Peyer's patch (tissue), 4 donors: ENCODE measurements around the gene METTL18.

ENCODE experiments used
- POLR2A ChIP-seq, 2 donors: fragments of 450-650 bp; IDR thresholded peaks; one replicate each; pipeline ENCODE4 v1.5.1; 2017; ENCODE audit warnings: antibody characterized with exemption in 2 of 2, mild to moderate bottlenecking in 2 of 2, moderate library complexity in 2 of 2
- TF ChIP-seq, protein P1 (sequence below), 6 experiments: fragments of 450-650 bp in 4 of 6; fragments of 200-600 bp in 2 of 6; sonication (generic) in 1 of 6; IDR thresholded peaks; one replicate each; pipeline ENCODE4 v1.5.1; 2017 to 2019; ENCODE audit warnings: antibody characterized with exemption in 6 of 6, mild to moderate bottlenecking in 3 of 6, moderate library complexity in 1 of 6

DNA sequence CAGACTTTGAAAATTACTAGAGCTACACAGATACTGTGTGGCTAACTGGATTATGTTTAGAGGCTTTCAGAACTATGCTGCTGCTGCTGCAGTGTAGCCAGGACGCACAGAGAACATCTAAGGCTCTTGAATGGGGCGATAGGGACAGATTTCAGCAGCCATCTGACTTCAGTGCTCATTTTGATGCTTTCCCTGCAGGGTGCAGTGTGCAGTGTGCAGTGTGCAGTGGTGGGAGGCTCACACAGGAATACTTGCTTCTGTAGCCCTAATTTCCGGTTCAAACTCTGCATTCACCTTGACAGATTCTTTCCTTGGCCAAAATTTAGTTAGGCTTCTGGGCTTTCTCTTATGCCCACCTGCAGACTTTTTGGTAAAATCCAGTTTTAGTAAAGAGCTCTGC lies 7.7 kb downstream of the METTL18 start:
- TF ChIP-seq, protein P1, sequence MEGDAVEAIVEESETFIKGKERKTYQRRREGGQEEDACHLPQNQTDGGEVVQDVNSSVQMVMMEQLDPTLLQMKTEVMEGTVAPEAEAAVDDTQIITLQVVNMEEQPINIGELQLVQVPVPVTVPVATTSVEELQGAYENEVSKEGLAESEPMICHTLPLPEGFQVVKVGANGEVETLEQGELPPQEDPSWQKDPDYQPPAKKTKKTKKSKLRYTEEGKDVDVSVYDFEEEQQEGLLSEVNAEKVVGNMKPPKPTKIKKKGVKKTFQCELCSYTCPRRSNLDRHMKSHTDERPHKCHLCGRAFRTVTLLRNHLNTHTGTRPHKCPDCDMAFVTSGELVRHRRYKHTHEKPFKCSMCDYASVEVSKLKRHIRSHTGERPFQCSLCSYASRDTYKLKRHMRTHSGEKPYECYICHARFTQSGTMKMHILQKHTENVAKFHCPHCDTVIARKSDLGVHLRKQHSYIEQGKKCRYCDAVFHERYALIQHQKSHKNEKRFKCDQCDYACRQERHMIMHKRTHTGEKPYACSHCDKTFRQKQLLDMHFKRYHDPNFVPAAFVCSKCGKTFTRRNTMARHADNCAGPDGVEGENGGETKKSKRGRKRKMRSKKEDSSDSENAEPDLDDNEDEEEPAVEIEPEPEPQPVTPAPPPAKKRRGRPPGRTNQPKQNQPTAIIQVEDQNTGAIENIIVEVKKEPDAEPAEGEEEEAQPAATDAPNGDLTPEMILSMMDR (IDR thresholded peaks at IDR 0.05) = no peak
- TF ChIP-seq POLR2A (IDR thresholded peaks at IDR 0.05) = no peak
